ENCODE measurements around the gene CCDC183.

Gene CCDC183

GRCh38 chr9:136787690-136788400 is 8.3 kb upstream of the CCDC183 start:
- TF ChIP-seq ZFX (IDR thresholded peaks at IDR 0.05) (no peak), CTCF (conservative IDR thresholded peaks at IDR 0.05) (peak; percentile 90)
- no peak overlapping the region for H3K27ac ChIP-seq

- peak overlapping the region; percentile 60 for H3K27ac ChIP-seq
Observed at GRCh38 chr9:136788644-136789522, 7.3 kb upstream of the CCDC183 start.

- TF ChIP-seq CTCF (conservative IDR thresholded peaks at IDR 0.05) (no peak), ZFX (IDR thresholded peaks at IDR 0.05) (no peak)
Observed at GRCh38 chr9:136789523-136789937, 6.6 kb upstream of the CCDC183 start.

GRCh38 chr9:136790640-136791515 is 5.3 kb upstream of the CCDC183 start, which contains the start of gene TMEM141:
Gene TMEM141 (plus strand): TSS chr9:136791344. CDS start chr9:136791371, 27 bp downstream.
- TF ChIP-seq CTCF (conservative IDR thresholded peaks at IDR 0.05): no peak

More at GRCh38 chr9:136789523-136789937, 6.6 kb upstream of the CCDC183 start:
- H3K27ac ChIP-seq: peak overlapping the region; percentile 60

GRCh38 chr9:136791516-136792276 is 4.4 kb upstream of the CCDC183 start:
- TF ChIP-seq ZFX (IDR thresholded peaks at IDR 0.05) (no peak), CTCF (conservative IDR thresholded peaks at IDR 0.05) (peak; percentile 100)
- peak overlapping the region; percentile 97 for H3K27ac ChIP-seq

More at GRCh38 chr9:136790640-136791515, 5.3 kb upstream of the CCDC183 start, which contains the start of gene TMEM141:
- H3K27ac ChIP-seq: peak within 1 kb of the TSS; percentile 97

- TF ChIP-seq CTCF (conservative IDR thresholded peaks at IDR 0.05) (no peak), ZFX (IDR thresholded peaks at IDR 0.05) (no peak)
- peak overlapping the region; percentile 97 for H3K27ac ChIP-seq
Observed at GRCh38 chr9:136792321-136793085, 3.6 kb upstream of the CCDC183 start.

Measured in C4-2B (cell line).